ENCODE data around the gene MT1E.

The MT1E gene

GRCh38 chr16:56626685-56627084 lies 1.1 kb downstream of the MT1E start:
- DNase-seq (ENCODE audit: low spot score): no peak

GRCh38 chr16:56628486-56629350 lies 3.1 kb downstream of the MT1E start:
- DNase-seq (ENCODE audit: low spot score): no peak

GRCh38 chr16:56629531-56629930 lies 4.0 kb downstream of the MT1E start:
- no peak for DNase-seq (ENCODE audit: low spot score)

GRCh38 chr16:56630134-56630533 lies 4.6 kb downstream of the MT1E start:
- no peak for DNase-seq (ENCODE audit: low spot score)

GRCh38 chr16:56631197-56631596 lies 5.6 kb downstream of the MT1E start:
- DNase-seq (ENCODE audit: low spot score): no peak

GRCh38 chr16:56631832-56632155 lies 6.2 kb downstream of the MT1E start:
- no peak for DNase-seq (ENCODE audit: low spot score)

GRCh38 chr16:56632156-56632847 lies 6.7 kb downstream of the MT1E start, which contains the start of gene MT1M:
Gene MT1M, plus strand, starts transcription at chr16:56632659. Its CDS starts 73 bp downstream, at chr16:56632732.
- no peak for DNase-seq (ENCODE audit: low spot score)

- no peak for DNase-seq (ENCODE audit: low spot score)
Measured at GRCh38 chr16:56632848-56633365, 7.3 kb downstream of the MT1E start.

GRCh38 chr16:56633535-56633934 lies 8.0 kb downstream of the MT1E start:
- DNase-seq (ENCODE audit: low spot score): no peak

GRCh38 chr16:56634715-56635440 lies 9.3 kb downstream of the MT1E start:
- no peak for DNase-seq (ENCODE audit: low spot score)

- no peak for DNase-seq (ENCODE audit: low spot score)
Measured at GRCh38 chr16:56635441-56635967, 9.9 kb downstream of the MT1E start.

GRCh38 chr16:56636616-56637413 lies 11.2 kb downstream of the MT1E start:
- DNase-seq (ENCODE audit: low spot score): no peak

GRCh38 chr16:56637814-56638750 lies 12.5 kb downstream of the MT1E start, which contains the start of gene MT1A:
Gene MT1A, plus strand, starts transcription at chr16:56638666. Its CDS starts 73 bp downstream, at chr16:56638739.
- peak; percentile 74 for DNase-seq (ENCODE audit: low spot score)

GRCh38 chr16:56639045-56639444 lies 13.5 kb downstream of the MT1E start:
- no peak for DNase-seq (ENCODE audit: low spot score)

- no peak for DNase-seq (ENCODE audit: low spot score)
Measured at GRCh38 chr16:56640076-56640475, 14.5 kb downstream of the MT1E start.

- DNase-seq (ENCODE audit: low spot score): no peak
Measured at GRCh38 chr16:56641166-56641565, 15.6 kb downstream of the MT1E start.

- DNase-seq (ENCODE audit: low spot score): peak; percentile 63
Measured at GRCh38 chr16:56643080-56643778, 17.6 kb downstream of the MT1E start.

- no peak for DNase-seq (ENCODE audit: low spot score)
Measured at GRCh38 chr16:56643833-56644232, 18.3 kb downstream of the MT1E start.

- DNase-seq (ENCODE audit: low spot score): no peak
Measured at GRCh38 chr16:56645311-56645710, 19.7 kb downstream of the MT1E start.

GRCh38 chr16:56645838-56646237 lies 20.3 kb downstream of the MT1E start:
- DNase-seq (ENCODE audit: low spot score): no peak

Data from HuH-7 (cell line).